HG03571 (cell line): Measurements from ENCODE around the gene KLHL8.

Experiments
- ATAC-seq: cut with Tn5 transposase; IDR thresholded peaks from one replicate; pipeline ENCODE4 v1.9.1; 2021; ENCODE audit not compliant: unreplicated experiment

The KLHL8 gene

GRCh38 chr4:87126056-87126455 lies 94.4 kb downstream of the KLHL8 start:
- ATAC-seq: no peak

DNA sequence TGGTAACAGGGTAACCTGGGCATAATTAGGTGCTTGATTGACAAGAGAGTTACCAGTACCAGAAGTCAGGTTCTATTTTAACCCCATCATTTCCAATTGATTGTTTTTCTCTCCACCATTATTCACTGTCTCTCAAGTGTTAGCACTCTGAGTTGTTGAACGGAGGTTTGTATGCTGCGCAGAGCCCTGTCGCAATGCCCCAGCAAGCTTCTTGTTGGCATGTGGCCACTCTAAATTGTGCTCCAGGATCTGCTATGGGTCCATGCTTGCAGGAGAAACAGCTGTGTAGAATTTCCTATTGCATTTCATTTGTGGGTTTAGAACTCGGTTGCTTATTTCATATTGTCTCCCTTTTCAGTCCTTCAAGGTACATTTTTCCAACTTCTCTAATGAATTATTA lies 98.2 kb downstream of the KLHL8 start:
- no peak for ATAC-seq

DNA sequence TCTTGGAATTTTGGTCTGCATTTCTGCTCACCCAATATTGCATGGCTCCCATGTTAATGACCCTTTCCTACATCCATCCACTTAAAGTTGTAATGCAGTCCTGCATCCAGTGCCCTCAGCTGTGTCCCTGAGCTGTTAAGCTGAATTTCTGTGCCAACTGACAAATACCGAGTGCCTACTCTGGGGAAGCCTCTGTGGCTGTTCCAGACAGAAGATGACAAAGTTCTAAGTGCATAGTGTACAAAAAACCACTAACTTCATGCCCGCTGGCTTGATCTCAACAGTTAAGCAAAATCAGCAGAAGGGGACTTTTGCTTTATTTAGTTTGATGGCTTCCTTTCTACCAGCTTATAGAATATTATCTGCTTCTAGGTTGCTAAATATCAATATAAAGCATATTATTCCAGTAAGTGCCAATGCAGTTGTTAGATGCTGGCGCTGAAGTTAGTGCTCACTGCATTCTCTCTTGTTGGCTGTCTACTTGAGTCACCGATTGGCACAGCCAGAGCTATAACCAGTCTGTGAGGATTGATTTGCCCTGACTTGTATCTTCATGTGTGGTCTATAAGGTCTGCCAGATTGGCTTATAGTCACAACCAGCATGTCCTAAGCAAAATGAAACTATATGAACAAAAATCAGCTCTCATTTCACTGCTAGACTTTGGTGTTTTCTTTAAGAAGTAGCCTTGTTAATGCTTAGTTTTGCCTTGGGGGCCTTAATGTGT lies 98.9 kb downstream of the KLHL8 start:
- no peak for ATAC-seq

DNA sequence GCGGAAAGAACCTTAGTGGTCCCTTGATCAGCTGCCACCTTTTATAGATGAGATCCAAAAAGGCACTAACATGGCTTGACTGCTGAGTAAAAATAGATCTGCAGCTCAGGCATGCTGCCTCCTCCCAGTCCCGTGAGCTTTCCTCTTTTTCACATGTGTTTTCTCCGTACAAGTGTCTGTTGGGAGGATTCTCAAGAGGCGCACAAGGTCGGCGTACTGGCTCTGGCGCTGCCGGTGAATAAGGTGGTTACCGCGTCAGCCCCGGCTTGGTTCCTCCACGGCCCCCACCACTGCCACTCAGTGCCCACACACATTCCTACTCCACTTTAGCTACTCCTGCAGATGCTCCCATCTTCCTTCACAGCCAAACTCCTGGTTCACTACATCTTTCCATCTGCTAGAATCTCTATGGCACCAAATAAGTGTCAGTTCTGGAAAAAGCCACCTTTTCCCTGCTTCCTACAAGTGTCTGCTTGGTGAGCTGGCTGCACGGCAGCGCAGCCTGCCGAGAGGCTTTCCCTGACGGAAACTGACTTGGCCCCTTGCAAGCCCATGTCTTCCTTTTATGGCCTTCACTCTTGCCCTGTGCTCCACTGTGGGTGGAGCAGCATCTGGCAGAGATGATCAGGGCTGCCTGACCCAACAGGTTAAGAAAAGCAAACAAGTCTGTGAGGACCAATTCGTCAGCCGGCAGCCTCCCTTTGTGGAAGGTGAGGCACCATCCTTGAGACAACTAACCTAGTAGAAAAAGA lies 99.8 kb downstream of the KLHL8 start:
- no peak for ATAC-seq

GRCh38 chr4:87120010-87120409 lies 100.4 kb downstream of the KLHL8 start:
- ATAC-seq: no peak

DNA sequence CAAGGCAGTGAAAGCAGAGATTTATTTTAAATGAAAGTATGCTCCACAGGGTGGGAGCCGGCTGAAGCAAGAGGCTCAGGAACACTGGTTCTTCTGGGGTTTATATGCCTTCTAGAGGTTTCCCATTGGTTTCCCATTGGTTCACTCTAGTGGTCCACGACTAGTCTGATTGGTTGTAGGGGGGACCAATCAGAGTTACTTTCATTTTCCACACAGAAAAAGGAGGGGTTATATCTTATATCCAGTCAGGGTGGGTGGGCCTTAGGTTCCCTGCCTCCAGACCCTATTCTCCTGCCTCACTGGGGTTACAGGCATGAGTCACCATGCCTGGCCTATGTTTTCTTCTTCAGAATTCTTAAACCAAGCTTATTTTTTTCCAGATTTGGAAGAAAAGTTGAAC lies 101.6 kb downstream of the KLHL8 start:
- ATAC-seq: no peak

DNA sequence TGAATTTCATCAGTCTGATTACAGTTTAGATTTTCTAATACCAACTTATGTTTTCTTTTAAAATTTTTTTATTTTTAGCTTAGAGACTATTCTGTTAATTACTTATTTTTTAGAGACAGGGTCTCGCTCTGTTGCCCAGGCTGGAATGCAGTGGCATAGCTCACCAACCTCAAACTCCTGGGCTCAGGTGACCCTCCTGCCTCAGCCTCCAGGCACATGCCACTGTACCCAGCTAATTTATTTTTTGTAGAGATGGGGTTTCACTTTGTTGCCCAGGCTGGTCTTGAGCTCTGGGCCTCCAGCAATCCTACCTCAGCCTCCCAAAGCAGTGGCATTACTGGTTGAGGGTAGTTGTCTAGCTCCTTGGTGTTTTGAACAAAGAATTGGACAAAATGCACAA lies 102.0 kb downstream of the KLHL8 start:
- no peak for ATAC-seq

DNA sequence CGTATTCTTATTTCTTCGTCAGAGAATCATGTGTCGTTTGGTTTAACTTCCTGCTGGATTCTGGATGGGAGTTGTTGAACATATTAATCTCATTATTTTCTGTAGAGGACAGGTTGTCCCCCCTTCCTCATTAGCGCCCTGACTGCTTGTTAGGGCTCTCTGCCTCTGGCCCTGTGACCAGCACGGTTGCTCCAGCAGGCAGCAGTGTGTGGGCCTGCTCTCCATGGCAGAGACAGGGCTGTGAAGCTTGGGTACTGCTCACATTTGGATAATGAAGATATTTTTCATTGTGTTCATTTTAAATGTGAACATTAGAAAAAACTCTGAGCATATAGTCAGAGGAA lies 102.7 kb downstream of the KLHL8 start:
- ATAC-seq: no peak

DNA sequence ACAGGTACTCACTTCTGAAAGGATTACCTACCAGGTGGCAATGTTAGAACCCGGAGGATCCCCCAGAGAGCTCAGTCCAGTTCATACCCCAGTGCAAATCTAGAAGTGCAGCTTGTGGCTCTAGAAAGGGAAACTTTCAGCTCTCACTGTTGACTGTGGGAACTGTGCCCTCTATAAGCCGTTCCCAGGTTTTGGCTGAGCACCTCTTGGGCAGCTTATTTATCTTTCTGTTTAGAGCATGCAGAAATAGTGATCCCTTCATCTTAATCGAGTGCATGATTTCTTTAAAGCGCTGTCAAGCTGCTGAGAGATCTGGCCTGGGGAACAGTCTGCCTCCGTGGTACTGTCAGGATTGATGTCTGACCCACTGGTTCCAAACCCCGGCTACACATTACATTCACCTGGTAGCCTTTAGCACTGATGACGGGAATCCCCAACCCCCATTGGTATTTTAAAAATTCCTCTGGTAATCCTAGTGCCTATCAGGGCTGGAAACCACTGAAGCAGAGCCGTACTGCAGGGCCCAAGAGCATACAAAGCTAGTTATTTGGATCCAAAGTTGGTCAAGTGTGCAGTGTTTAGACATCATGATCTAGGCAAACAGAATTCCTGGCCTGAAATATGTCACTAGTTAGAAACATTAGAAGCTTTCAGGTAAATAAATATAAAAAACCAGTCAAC lies 103.2 kb downstream of the KLHL8 start:
- ATAC-seq: no peak

GRCh38 chr4:87116231-87116630 lies 104.2 kb downstream of the KLHL8 start:
- ATAC-seq: no peak

DNA sequence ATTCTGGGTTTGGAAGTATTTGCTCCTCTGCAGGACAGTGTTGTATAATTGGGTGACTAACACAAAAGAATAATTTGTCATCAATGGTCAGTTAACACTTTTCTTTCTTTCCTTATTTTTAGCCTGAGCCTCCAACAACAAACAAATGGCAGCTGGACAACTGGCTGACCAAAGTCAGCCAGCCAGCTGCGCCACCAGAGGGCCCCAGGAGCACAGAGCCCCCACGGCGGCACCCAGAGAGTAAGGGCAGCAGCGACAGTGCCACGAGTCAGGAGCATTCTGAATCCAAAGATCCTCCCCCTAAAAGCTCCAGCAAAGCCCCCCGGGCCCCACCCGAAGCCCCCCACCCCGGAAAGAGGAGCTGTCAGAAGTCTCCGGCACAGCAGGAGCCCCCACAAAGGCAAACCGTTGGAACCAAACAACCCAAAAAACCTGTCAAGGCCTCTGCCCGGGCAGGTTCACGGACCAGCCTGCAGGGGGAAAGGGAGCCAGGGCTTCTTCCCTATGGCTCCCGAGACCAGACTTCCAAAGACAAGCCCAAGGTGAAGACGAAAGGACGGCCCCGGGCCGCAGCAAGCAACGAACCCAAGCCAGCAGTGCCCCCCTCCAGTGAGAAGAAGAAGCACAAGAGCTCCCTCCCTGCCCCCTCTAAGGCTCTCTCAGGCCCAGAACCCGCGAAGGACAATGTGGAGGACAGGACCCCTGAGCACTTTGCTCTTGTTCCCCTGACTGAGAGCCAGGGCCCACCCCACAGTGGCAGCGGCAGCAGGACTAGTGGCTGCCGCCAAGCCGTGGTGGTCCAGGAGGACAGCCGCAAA lies 106.0 kb downstream of the KLHL8 start:
- no peak for ATAC-seq

DNA sequence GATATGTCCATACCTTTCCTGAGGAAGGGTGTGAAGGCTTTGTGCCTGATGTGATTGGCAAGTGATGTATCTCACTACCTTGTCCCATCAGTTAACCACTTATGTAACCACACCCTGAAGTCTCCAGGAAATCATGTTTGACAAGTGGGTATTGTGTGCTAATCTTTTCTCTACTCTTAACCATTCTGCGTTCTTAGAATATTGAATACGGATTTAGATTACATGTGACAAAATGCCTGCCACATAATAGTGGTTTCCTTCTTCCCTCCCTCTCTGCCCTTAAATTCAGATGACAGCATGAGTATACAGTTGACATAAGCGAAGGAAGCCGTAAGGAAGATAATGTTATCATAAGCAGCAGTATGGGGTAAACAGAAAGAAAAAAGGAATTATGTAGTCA lies 108.4 kb downstream of the KLHL8 start:
- no peak for ATAC-seq
